Neural cell (in vitro differentiated cells): Measurements from ENCODE around the gene COLGALT1. TPM values are rescaled to one million over a fixed set of nuclear protein-coding genes. Genes with fewer than 3 reads are reported as not detected.

Experiments
- H2AFZ ChIP-seq: fragments of 200-600, 300-800 bp; sonication (generic), shearing (Covaris generic); 2 replicates; pipeline ENCODE4 v1.6.0; 2014; ENCODE audit warnings: low read depth, mild to moderate bottlenecking, antibody characterized with exemption, low read length, moderate library complexity
- H3F3A ChIP-seq: fragments of 200-600 bp; shearing (Covaris generic); 2 replicates; pipeline ENCODE4 v1.6.1; 2016; ENCODE audit warnings: mild to moderate bottlenecking, moderate library complexity, mixed read lengths, antibody characterized with exemption, low read length; ENCODE audit not compliant: insufficient read depth, poor library complexity, severe bottlenecking
- H3K27ac ChIP-seq: fragments of 200-600, 300-800 bp; sonication (generic), shearing (Covaris generic); 2 replicates; pipeline ENCODE4 v1.5.1; 2014; ENCODE audit warnings: mild to moderate bottlenecking, low read length, moderate library complexity
- H3K27me3 ChIP-seq: fragments of 300-800, 200-600 bp; sonication (generic), shearing (Covaris generic); 2 replicates; pipeline ENCODE4 v1.6.0; 2014; ENCODE audit warnings: mild to moderate bottlenecking, low read depth, low read length, moderate library complexity; ENCODE audit not compliant: insufficient read depth
- H3K36me3 ChIP-seq: fragments of 300-800, 200-600 bp; sonication (generic), shearing (Covaris generic); 2 replicates; pipeline ENCODE4 v1.5.1; 2014; ENCODE audit warnings: mild to moderate bottlenecking, antibody characterized with exemption, low read length, moderate library complexity; ENCODE audit not compliant: insufficient read depth
- H3K4me2 ChIP-seq: fragments of 300-800, 200-600 bp; sonication (generic), shearing (Covaris generic); 2 replicates; pipeline ENCODE4 v1.6.0; 2014; ENCODE audit warnings: mild to moderate bottlenecking, low read length
- H3K4me3 ChIP-seq: fragments of 300-800, 200-600 bp; sonication (generic), shearing (Covaris generic); 2 replicates; pipeline ENCODE4 v1.5.1; 2014; ENCODE audit warnings: mild to moderate bottlenecking, low read length, moderate library complexity
- H3K79me2 ChIP-seq: fragments of 200-600 bp; shearing (Covaris generic); replicated peaks from 2 replicates; pipeline ENCODE4 v1.6.0; 2014; ENCODE audit warnings: mild to moderate bottlenecking, low read length, moderate library complexity; ENCODE audit not compliant: insufficient read depth
- H3K9ac ChIP-seq: fragments of 300-800, 200-600 bp; sonication (generic), shearing (Covaris generic); 2 replicates; pipeline ENCODE4 v1.6.1; 2016; ENCODE audit warnings: mild to moderate bottlenecking, low read length, mixed read lengths
- H3K9me2 ChIP-seq: fragments of 200-600 bp; shearing (Covaris generic); 2 replicates; pipeline ENCODE4 v1.6.1; 2016; ENCODE audit warnings: mild to moderate bottlenecking, low read length, mixed read lengths; ENCODE audit not compliant: insufficient read depth
- H3K9me3 ChIP-seq: fragments of 200-600, 300-800 bp; sonication (generic), shearing (Covaris generic); 2 replicates; pipeline ENCODE4 v1.6.1; 2016; ENCODE audit warnings: mild to moderate bottlenecking, mixed run types, low read length, moderate library complexity, mixed read lengths
- H4K20me1 ChIP-seq: fragments of 200-600 bp; shearing (Covaris generic); 2 replicates; pipeline ENCODE4 v1.6.1; 2016; ENCODE audit warnings: mild to moderate bottlenecking, mixed run types; ENCODE audit not compliant: insufficient read depth
- CTCF ChIP-seq: fragments of 450-650 bp; IDR thresholded peaks from 2 replicates; pipeline ENCODE4 v1.5.1; 2014; ENCODE audit warnings: antibody characterized with exemption, mild to moderate bottlenecking, moderate library complexity; ENCODE audit not compliant: poor library complexity, severe bottlenecking
- EP300 ChIP-seq: fragments of 450-650 bp; conservative IDR thresholded peaks from 2 replicates; pipeline ENCODE4 v1.6.1; 2014; ENCODE audit warnings: antibody characterized with exemption, mild to moderate bottlenecking, moderate library complexity; ENCODE audit not compliant: poor library complexity, severe bottlenecking
- EZH2 ChIP-seq: fragments of 200-600, 300-800 bp; shearing (Covaris generic), sonication (generic); IDR thresholded peaks from 2 replicates; pipeline ENCODE4 v1.6.1; 2014; ENCODE audit warnings: antibody characterized with exemption, low read length, borderline replicate concordance, mild to moderate bottlenecking; ENCODE audit not compliant: insufficient read depth, poor library complexity, severe bottlenecking
- MXI1 ChIP-seq: fragments of 450-650 bp; conservative IDR thresholded peaks from 2 replicates; pipeline ENCODE4 v1.6.1; 2014; ENCODE audit warnings: antibody characterized with exemption, mild to moderate bottlenecking; ENCODE audit not compliant: poor library complexity, severe bottlenecking
- POLR2AphosphoS5 ChIP-seq: IDR thresholded peaks from 2 replicates; pipeline ENCODE4 v1.6.1; 2012
- RAD21 ChIP-seq: fragments of 450-650 bp; conservative IDR thresholded peaks from 2 replicates; pipeline ENCODE4 v1.6.1; 2014; ENCODE audit warnings: antibody characterized with exemption, mild to moderate bottlenecking, moderate library complexity
- REST ChIP-seq: IDR thresholded peaks from 2 replicates; pipeline ENCODE4 v1.6.1; 2012; ENCODE audit warnings: borderline replicate concordance
- SMC3 ChIP-seq: fragments of 450-650 bp; conservative IDR thresholded peaks from 2 replicates; pipeline ENCODE4 v1.6.1; 2014; ENCODE audit warnings: antibody characterized with exemption, mild to moderate bottlenecking, moderate library complexity; ENCODE audit not compliant: poor library complexity
- TAF1 ChIP-seq: IDR thresholded peaks from 2 replicates; pipeline ENCODE4 v1.6.1; 2012; ENCODE audit warnings: low read depth
- polyA plus RNA-seq: library from polyadenylated mRNA; depleted of rRNA; stranded (reverse); fragments of >200 nt; gene quantifications from 2 replicates; pipeline ENCODE4 v1.2.3, GENCODE V29; 2014

Gene COLGALT1
- polyA plus RNA-seq, 1 donor from 2014 or later: 18.8 TPM

- Histone ChIP-seq H3K79me2 (no peaks in the 10 kb centered on the region), H3F3A (no peaks in the 10 kb centered on the region), H3K4me3 (no peak overlapping the region), H2AFZ (no peak overlapping the region), H3K9me3 (peaks cover 12% of the 10 kb centered on the region), H3K4me2 (no peak overlapping the region), H3K27ac (no peak overlapping the region), H3K9ac (no peak overlapping the region), H3K27me3 (no peaks in the 10 kb centered on the region), H3K36me3 (peaks cover 8% of the 10 kb centered on the region), H4K20me1 (no peaks in the 10 kb centered on the region), H3K9me2 (no peaks in the 10 kb centered on the region)
- TF ChIP-seq CTCF: no peak
- no peak for TF ChIP-seq EZH2
- TF ChIP-seq TAF1: no peak
- TF ChIP-seq EP300: no peak
- TF ChIP-seq POLR2AphosphoS5: no peak
- no peak for TF ChIP-seq REST
- TF ChIP-seq MXI1: no peak
- no peak for TF ChIP-seq SMC3
- no peak for TF ChIP-seq RAD21
These were observed 34.6 kb upstream of the COLGALT1 start for GRCh38 chr19:17520865-17521264.

- peaks cover 4% of the 10 kb centered on the region for H3K9me3 ChIP-seq
- no peak overlapping the region for H2AFZ ChIP-seq
- H3K27ac ChIP-seq: no peak overlapping the region
- no peaks in the 10 kb centered on the region for H4K20me1 ChIP-seq
- no peaks in the 10 kb centered on the region for H3K36me3 ChIP-seq
- no peak overlapping the region for H3K9ac ChIP-seq
- H3K27me3 ChIP-seq: no peaks in the 10 kb centered on the region
- H3F3A ChIP-seq: no peaks in the 10 kb centered on the region
- H3K4me2 ChIP-seq: no peak overlapping the region
- no peak for TF ChIP-seq MXI1
- no peak for TF ChIP-seq SMC3
- no peak for TF ChIP-seq REST
- TF ChIP-seq TAF1: no peak
- no peak for TF ChIP-seq CTCF
- no peak for TF ChIP-seq EZH2
- TF ChIP-seq RAD21: no peak
- TF ChIP-seq POLR2AphosphoS5: no peak
- TF ChIP-seq EP300: no peak
- H3K79me2 ChIP-seq: no peaks in the 10 kb centered on the region
- H3K4me3 ChIP-seq: no peak overlapping the region
- no peaks in the 10 kb centered on the region for H3K9me2 ChIP-seq
These were observed 32.2 kb upstream of the COLGALT1 start for GRCh38 chr19:17522988-17523872.
